WI38 (cell line): ENCODE data around the gene ITPR3.

Experiments used
- H3K4me3 ChIP-seq: 2 replicates; pipeline ENCODE4 v1.5.1; 2011; ENCODE audit warnings: low read depth, mild to moderate bottlenecking, control low read depth, low read length
- CTCF ChIP-seq: IDR thresholded peaks from 2 replicates; pipeline ENCODE4 v1.5.1; 2012; ENCODE audit warnings: low read depth, mild to moderate bottlenecking, control low read depth, low read length

The ITPR3 gene

GRCh38 chr6:33693186-33694105 lies 72.3 kb downstream of the ITPR3 start:
- no peak overlapping the region for H3K4me3 ChIP-seq
- no peak for TF ChIP-seq CTCF

- no peak overlapping the region for H3K4me3 ChIP-seq
- TF ChIP-seq CTCF: no peak
Observed at GRCh38 chr6:33694401-33694931, 73.3 kb downstream of the ITPR3 start.

DNA sequence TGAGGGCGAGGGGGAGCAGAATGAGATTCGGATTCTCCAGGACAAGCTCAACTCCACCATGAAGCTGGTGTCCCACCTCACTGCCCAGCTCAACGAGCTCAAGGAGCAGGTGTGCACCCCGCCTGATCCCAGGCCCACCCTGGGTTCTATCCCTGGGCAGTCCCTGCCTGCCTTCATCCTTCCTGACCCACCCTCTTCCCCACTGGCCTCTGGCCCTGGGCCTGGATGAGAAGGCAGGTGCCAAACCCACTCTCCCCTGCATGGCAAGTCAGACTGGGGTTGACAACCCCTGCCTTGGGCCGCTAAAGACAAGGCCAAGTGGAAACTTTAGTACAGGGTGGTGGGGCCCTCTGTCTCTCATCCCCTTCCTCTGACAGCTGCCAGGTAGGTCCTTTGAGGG lies 73.9 kb downstream of the ITPR3 start:
- no peak overlapping the region for H3K4me3 ChIP-seq
- TF ChIP-seq CTCF: no peak

GRCh38 chr6:33695451-33695887 lies 74.3 kb downstream of the ITPR3 start:
- no peak overlapping the region for H3K4me3 ChIP-seq
- no peak for TF ChIP-seq CTCF

GRCh38 chr6:33696076-33696475 lies 75.0 kb downstream of the ITPR3 start:
- no peak overlapping the region for H3K4me3 ChIP-seq

GRCh38 chr6:33696548-33697518 lies 75.7 kb downstream of the ITPR3 start:
- TF ChIP-seq CTCF: no peak
- H3K4me3 ChIP-seq: no peak overlapping the region

More at GRCh38 chr6:33696076-33696475, 75.0 kb downstream of the ITPR3 start:
- no peak for TF ChIP-seq CTCF
